Esophagus (tissue), 2 donors: ENCODE results near the gene RAMACL. TPM values are rescaled to one million over a fixed set of nuclear protein-coding genes. Genes with fewer than 3 reads are reported as not detected.

ENCODE experiments used
- H3K27ac ChIP-seq, 2 donors: one replicate each; pipeline ENCODE4 v1.5.1; 2013; ENCODE audit warnings: low read depth in 2 of 2, mild to moderate bottlenecking in 2 of 2, inconsistent platforms in 1 of 2, low read length in 1 of 2, moderate library complexity in 1 of 2
- H3K27me3 ChIP-seq, 2 donors: one replicate each; pipeline ENCODE4 v1.6.1; 2013; ENCODE audit warnings: low read length in 2 of 2, control low read depth in 1 of 2, mild to moderate bottlenecking in 1 of 2; ENCODE audit not compliant: insufficient read depth in 2 of 2, control insufficient read depth in 1 of 2
- H3K36me3 ChIP-seq, 2 donors: one replicate each; pipeline ENCODE4 v1.6.1; 2013; ENCODE audit warnings: low read length in 1 of 2; ENCODE audit not compliant: control insufficient read depth in 2 of 2, insufficient read depth in 2 of 2
- H3K4me1 ChIP-seq, 2 donors: one replicate each; pipeline ENCODE4 v1.6.1; 2013; ENCODE audit warnings: low read length in 1 of 2; ENCODE audit not compliant: control insufficient read depth in 2 of 2, insufficient read depth in 2 of 2
- H3K4me3 ChIP-seq, 2 donors: one replicate each; pipeline ENCODE4 v1.5.1; 2013; ENCODE audit warnings: low read length in 2 of 2, mild to moderate bottlenecking in 2 of 2, low read depth in 1 of 2, moderate library complexity in 1 of 2
- H3K9me3 ChIP-seq, 2 donors: one replicate each; pipeline ENCODE4 v1.6.1; 2013; ENCODE audit warnings: mild to moderate bottlenecking in 2 of 2, low read depth in 1 of 2, low read length in 1 of 2, moderate library complexity in 1 of 2; ENCODE audit not compliant: control insufficient read depth in 2 of 2, insufficient read depth in 1 of 2
- WGBS, 2 donors: extraction: QIAGEN DNeasy Blood & Tissue Kit; methylation state at CpG; one replicate each; pipeline ENCODE4 v1.1.7; 2013; 5-methylcytosine and 5-hydroxymethylcytosine counted together
- polyA plus RNA-seq, 2 donors: library from polyadenylated mRNA; stranded (reverse); fragments of 200-250 nt; gene quantifications; one replicate each; pipeline ENCODE4 v1.2.3, GENCODE V29; 2013
- donor health status: healthy with polysubstance abuse.
- donor health status: Bipolar disorder and iron deficiency.

Gene RAMACL
- polyA plus RNA-seq, 2 donors, result 0.16 to 0.26 TPM

DNA sequence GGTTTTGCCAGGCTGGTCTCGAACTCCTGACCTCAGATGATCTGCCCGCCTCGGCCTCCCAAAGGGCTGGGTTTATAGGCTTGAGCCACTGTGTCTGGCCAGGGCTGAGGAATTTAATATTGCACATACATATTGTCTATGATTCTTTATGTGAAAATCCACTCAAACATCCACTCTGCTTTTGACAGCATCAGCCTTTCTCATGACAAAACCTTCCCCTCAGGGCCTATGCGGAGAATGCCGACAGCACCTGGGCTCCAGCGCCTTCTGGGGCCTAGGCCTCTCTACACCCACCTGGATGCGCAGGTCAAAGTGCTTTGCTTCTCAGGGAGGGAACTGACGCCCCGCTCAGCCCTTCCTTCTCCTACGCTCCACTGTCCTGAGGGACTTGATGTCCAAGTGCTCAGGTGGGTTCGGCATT is 5.4 kb downstream of the RAMACL start:
- WGBS, 2 donors, result 93 to 95% methylated on average over 11 of the region's 11 CpGs
- H3K27me3 ChIP-seq, result no peaks in the 10 kb centered on the region
- H3K4me1 ChIP-seq, result peaks cover 2 to 5% of the 10 kb centered on the region in 2 donors
- H3K9me3 ChIP-seq, result no peaks in the 10 kb centered on the region
- H3K4me3 ChIP-seq, result no peak overlapping the region
- H3K36me3 ChIP-seq, result no peaks in the 10 kb centered on the region
- H3K27ac ChIP-seq, result no peak overlapping the region

DNA sequence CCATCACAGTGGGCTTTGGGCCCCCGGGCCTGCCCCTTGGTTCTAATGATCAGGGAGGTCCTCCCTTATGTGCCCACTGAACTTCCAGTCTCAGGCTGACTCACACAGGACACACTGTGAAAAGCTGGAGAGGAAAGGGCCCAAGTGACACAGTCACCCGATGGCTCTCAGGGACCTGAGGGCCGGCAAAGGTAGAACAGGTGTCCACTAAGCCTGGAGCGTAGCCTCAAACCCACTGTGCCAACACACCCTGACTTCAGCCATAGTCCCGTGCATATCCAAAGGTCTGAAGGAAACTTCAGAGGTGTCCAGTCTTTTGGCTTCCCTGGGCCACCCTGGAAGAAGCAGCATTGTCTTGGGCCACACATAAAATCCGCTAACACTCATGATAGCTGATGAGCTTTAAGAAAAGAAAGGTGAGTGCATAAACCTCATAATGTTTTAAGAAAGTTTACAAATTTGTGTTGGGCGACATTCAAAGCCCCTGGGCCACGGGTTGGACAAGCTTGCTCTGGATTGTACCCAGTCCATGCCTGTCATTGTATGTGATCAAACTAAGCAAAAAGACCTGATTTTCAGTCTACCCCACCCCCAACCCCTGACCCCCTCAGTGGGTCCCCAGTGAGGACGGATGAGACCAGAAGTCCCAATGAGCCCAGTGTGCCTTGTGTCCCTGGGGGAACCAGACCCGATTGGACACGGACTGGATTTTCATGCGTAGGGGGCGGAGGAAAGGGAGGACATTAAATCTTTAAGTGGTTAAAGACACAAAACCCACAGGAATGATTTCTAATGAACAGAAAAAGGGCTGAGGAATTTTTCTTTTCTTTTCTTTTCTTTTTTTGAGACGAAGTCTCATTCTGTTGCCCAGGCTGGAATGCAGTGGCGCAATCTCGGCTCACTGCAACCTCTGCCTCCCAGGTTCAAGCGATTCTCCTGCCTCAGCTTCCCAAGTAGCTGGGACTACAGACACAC is 6.1 kb downstream of the RAMACL start:
- Histone ChIP-seq H3K9me3 (no peaks in the 10 kb centered on the region), H3K4me3 (no peak overlapping the region), H3K27me3 (no peaks in the 10 kb centered on the region), H3K27ac (no peak overlapping the region), H3K4me1 (peaks cover 2 to 5% of the 10 kb centered on the region in 2 donors), H3K36me3 (no peaks in the 10 kb centered on the region)
- WGBS, 2 donors, result 89 to 95% methylated on average over 17 of the region's 17 CpGs

DNA sequence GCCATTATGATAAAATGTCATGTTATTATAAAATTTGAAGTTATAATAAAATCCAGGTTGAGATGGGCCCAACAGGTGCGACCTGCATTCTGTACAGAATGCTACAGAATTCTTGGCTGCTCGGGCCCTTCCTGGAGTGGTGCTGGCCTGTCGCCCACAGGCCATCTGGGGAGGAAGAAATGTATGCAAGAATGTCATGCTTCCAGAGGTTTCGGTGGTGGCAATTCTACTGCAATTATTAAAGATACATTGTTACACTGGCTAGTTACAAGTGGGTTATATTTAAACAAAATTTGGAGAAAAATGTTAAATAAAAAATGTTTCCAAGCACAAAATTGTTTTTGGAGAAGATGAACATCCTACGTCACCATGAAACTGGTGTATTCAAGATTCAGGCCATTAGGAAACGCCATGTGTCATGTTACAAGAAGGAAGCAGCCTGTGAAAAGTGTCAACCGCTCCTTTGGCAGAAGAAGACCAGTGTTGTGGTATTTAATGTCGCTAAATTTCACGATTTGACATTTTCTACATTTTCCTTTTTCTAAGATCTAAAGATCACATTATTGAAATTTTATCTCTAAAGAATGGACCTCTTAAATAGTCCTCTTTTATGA is 7.1 kb downstream of the RAMACL start:
- no peak overlapping the region for H3K27ac ChIP-seq
- H3K4me3 ChIP-seq, result no peak overlapping the region
- H3K36me3 ChIP-seq, result no peaks in the 10 kb centered on the region
- 80 to 83% methylated on average over 9 of the region's 9 CpGs for WGBS, 2 donors
- H3K27me3 ChIP-seq, result no peaks in the 10 kb centered on the region
- peaks cover 2 to 5% of the 10 kb centered on the region in 2 donors for H3K4me1 ChIP-seq
- H3K9me3 ChIP-seq, result no peaks in the 10 kb centered on the region

DNA sequence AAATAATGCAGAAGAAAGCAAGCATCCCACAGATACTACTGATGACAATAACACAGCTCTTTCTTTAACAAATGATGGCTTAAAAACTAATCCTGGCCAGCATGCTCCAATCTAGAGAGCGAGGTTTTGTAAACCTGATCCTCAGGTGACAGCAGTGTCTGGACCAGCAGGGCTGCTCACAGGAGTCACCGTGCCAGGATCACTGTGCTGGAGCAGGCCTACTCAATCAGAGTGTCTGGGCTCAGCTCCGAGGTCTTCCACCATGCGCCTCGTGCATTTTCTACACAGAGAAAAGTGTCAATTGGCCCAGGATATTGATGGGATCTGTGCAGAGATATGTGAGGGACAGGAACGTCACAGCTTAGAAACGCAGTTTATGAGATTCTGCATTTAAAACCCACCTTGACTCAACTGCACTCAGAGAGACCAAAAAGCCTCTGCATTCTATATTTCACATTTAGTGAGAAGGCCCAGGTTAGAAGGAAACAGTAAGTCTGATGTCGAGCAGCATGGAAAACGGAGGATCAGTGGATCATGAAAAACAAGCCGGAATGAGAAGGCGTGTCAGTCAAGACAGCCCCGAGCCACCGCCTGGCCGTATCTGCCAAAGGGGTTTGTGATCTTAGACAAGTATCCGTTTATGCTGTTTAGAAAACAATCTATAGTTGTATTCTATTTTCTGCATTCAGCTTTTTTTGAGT is 7.8 kb downstream of the RAMACL start:
- Histone ChIP-seq H3K4me3 (no peak overlapping the region), H3K36me3 (no peaks in the 10 kb centered on the region), H3K27ac (no peak overlapping the region), H3K4me1 (peaks cover 2 to 5% of the 10 kb centered on the region in 2 donors), H3K9me3 (no peaks in the 10 kb centered on the region), H3K27me3 (no peaks in the 10 kb centered on the region)
- WGBS, 2 donors, result 94 to 95% methylated on average over 15 of the region's 15 CpGs

DNA sequence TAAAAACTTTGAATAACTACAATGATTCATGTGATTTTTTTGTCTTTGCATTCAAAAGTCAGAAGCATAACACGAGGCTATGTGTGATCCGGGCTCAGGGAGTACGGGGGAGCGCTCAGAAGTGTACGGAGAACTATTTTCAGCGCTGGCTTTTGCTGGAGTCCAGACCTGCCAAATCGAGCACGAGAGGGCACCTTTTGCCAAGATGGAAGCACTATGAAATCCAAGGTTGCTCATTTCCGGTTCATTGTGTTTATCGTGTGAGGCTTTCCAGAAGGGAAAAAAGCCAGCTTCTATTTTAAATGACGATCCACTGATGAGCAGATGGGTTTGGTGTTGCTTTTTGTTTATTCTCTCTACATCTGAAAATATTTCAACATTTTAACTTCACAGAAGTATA is 11.3 kb downstream of the RAMACL start:
- Histone ChIP-seq H3K36me3 (no peaks in the 10 kb centered on the region), H3K4me3 (no peak overlapping the region), H3K27ac (no peak overlapping the region), H3K4me1 (peaks cover 0 to 6% of the 10 kb centered on the region in 2 donors), H3K27me3 (no peaks in the 10 kb centered on the region), H3K9me3 (no peaks in the 10 kb centered on the region)
- 59 to 80% methylated on average over 11 of the region's 11 CpGs for WGBS, 2 donors

DNA sequence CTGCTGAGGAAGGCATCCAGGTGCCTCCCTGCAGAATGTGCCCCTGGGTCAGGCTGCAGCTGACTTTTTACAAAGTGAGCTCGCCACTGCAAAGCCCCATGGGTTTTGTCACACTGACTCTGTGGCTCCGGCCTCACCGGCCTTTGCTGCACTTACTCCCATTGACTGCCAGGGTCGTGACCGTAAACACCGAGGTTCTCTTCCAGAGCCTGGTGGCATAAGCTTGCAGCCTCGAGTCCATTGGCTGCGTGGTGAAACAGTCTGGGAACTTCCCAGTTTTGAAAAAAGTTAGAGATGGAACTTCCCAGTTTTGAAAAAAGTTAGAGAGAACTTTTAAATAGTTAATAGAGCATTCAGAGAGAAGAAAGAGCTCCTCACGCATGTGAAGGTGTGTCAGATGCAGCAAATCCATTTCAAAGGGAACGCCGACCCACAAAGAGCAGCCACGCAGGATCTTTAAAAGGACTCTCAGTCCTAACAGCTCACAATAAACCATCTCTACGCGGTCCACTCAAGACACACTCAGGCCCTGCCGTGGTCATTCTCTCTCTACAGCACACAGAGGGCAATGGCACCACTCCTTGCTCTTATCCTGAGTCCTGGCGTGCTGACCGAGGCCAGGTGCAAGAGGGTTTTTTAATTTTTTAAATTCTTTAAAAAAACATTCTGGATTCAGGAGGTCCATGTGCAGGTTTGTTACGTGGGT is 12.8 kb downstream of the RAMACL start:
- Histone ChIP-seq H3K27me3 (no peaks in the 10 kb centered on the region), H3K4me1 (peaks cover 0 to 6% of the 10 kb centered on the region in 2 donors), H3K27ac (no peak overlapping the region), H3K4me3 (no peak overlapping the region), H3K9me3 (no peaks in the 10 kb centered on the region), H3K36me3 (no peaks in the 10 kb centered on the region)
- WGBS, 2 donors, result 85 to 86% methylated on average over 18 of the region's 18 CpGs

DNA sequence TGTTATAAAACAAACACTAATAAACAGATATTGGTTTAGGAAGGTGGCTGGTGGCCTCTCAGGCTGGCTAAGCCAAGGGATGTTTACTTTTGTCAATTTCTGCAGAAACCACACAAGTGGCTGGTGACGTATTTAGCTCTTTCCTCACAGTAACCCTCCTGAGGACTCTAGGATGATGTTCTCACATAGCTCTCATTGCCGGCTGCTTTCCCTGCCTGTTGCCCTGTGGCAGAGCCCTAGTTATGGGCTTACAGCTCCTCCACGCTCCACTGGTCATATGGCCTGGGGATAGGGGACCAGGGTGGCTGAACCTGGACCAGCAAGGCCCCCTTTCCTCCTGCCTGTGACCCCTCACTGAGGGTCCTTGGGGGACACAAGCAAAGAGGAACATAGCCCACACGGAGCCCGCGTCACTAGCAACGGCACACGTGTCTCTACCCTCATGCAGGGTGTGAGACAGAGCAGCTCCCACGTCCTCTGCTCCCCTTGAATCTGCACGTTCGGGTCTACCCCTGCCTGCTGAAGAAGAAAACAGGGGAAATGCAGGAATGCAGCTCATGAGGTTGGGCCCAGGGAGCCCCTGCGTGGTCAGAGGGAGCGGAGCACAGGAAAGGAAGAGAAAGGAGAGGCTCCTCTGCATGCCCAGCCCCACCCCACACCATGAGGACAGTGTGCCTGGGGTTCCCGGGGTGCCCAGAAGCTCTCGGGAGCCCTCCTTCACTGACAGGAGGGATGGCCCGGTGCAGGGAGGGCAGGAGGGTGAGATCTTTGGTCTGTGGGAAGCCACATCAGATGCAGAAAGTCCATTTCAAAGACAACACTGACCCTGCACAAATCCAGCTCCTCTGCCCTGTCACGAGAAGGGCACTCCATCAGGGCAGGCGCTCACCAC is 13.9 kb downstream of the RAMACL start:
- H3K36me3 ChIP-seq, result no peaks in the 10 kb centered on the region
- 83 to 85% methylated on average over 18 of the region's 18 CpGs for WGBS, 2 donors
- H3K27me3 ChIP-seq, result no peaks in the 10 kb centered on the region
- H3K27ac ChIP-seq, result no peak overlapping the region
- H3K4me3 ChIP-seq, result no peak overlapping the region
- H3K4me1 ChIP-seq, result peaks cover 0 to 6% of the 10 kb centered on the region in 2 donors
- no peaks in the 10 kb centered on the region for H3K9me3 ChIP-seq

DNA sequence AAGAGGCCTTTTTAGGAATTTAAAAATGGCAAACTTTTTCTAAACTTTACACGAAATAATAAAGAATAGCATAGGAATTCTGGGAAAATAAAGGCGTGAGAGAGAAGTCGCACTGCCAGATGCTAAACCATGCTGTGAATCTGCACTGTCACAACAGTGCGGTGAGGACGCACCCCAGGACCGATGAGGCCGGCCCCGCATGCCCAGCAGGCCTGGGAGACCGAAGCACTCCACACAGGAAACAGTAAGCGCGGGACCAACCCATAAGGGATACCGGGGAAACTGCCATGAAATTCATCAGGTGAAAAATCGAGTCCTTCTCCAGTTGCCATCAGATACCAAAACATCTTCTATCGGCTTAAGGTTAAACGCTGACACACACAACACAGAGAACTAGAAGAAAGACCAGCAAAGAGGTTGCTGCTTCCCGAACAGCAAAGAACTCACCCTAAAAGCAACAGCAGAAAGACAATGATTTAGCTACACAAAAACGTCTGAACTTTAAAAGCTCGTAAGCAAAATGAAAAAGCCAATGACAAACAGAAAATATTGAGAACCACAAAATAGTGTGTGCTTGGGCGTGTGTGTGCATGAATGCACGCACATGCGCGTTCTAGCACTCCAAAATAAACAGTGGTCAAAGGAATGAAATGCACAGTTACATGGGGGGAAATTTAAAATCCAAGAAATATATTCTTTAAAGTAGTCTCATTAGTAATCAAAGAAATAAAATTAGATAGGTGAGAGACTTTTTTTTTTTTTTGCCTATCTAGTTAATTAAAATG is 15.4 kb downstream of the RAMACL start:
- Histone ChIP-seq H3K27me3 (no peaks in the 10 kb centered on the region), H3K36me3 (no peaks in the 10 kb centered on the region), H3K9me3 (no peaks in the 10 kb centered on the region), H3K4me3 (no peak overlapping the region), H3K4me1 (peaks cover 0 to 8% of the 10 kb centered on the region in 2 donors), H3K27ac (no peak overlapping the region)
- WGBS, 2 donors, result 71 to 83% methylated on average over 22 of the region's 22 CpGs
